Endothelial cell (in vitro differentiated cells): ENCODE data around the gene DCAF5. TPM values are rescaled to one million over a fixed set of nuclear protein-coding genes. Genes with fewer than 3 reads are reported as not detected.

Experiments used
- DNase-seq: peaks from one replicate; pipeline ENCODE4 v3.0.0; 2021; ENCODE audit warnings: low spot score
- H3K27ac Mint-ChIP-seq: one replicate; pipeline ENCODE4 v1.8.0; 2021; ENCODE audit warnings: mixed read lengths, inconsistent platforms; ENCODE audit not compliant: unreplicated experiment
- H3K27me3 Mint-ChIP-seq: one replicate; pipeline ENCODE4 v1.8.0; 2021; ENCODE audit warnings: mild to moderate bottlenecking, moderate library complexity, mixed read lengths, inconsistent platforms; ENCODE audit not compliant: unreplicated experiment
- H3K36me3 Mint-ChIP-seq: one replicate; pipeline ENCODE4 v1.8.0; 2021; ENCODE audit warnings: mild to moderate bottlenecking, low read depth, mixed read lengths, inconsistent platforms; ENCODE audit not compliant: unreplicated experiment
- H3K4me1 Mint-ChIP-seq: one replicate; pipeline ENCODE4 v1.8.0; 2021; ENCODE audit warnings: mild to moderate bottlenecking, mixed read lengths, inconsistent platforms; ENCODE audit not compliant: unreplicated experiment
- H3K4me3 Mint-ChIP-seq: one replicate; pipeline ENCODE4 v1.8.0; 2021; ENCODE audit warnings: mild to moderate bottlenecking, mixed read lengths, inconsistent platforms; ENCODE audit not compliant: unreplicated experiment
- H3K9me3 Mint-ChIP-seq: one replicate; pipeline ENCODE4 v1.8.0; 2021; ENCODE audit warnings: mixed read lengths, inconsistent platforms; ENCODE audit not compliant: unreplicated experiment
- total RNA-seq: library from RNA; stranded (reverse); fragmentation: NEBNext Ultra II Directional; extraction: Animal tissue kit (Norgen Biotek cat#: 25700); gene quantifications from one replicate; pipeline ENCODE4 v1.2.1, GENCODE V29; 2021; ENCODE audit not compliant: unreplicated experiment
- TF ChIP-seq, protein P1 (sequence below): fragments of 200-600 bp; sonication (generic); IDR thresholded peaks from one replicate; pipeline ENCODE4 v1.5.0; 2021; ENCODE audit warnings: antibody characterized with exemption; ENCODE audit not compliant: unreplicated experiment

DCAF5 gene
- total RNA-seq, 1 donor from 2014 or later = 72.0 TPM

DNA sequence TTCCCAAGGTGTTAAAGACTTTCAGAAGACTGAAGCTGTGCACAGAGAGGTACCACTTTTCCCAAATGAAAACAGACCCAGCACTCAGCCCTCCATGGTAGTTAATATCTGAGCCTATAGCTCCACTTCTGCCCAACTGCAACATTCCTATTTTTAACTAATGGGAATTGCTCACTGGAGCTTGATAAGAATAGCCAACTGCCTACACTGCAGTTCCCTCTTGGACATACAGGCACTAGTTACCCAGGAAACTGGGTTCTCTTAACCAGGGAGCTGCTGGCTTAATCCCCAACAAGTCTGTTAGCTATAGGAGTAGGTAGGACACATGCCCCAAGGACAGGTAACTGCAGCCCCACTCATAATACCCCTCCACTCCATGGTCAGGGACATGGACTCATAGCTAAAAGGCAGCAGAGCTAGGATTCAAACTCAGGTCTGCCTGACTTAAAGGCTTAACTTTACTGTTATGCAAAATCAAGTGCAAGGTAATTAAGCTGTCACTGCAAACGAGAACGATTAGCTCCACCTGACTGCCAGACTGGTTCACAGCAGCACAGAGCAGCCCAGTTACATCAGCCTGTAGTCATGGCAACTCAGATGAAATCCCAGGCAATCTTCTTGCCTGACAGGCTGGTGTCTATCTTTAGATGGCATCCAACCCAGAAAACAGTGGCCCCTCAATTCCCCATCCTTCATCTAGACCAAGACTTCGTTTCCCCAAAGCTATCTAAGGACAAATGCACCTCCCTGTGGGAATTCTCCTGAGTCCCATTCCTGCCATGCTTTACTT, 96.7 kb downstream of the DCAF5 start:
- no peaks in the 10 kb centered on the region for H3K9me3 Mint-ChIP-seq
- H3K4me3 Mint-ChIP-seq = no peak overlapping the region
- peaks cover 45% of the 10 kb centered on the region for H3K36me3 Mint-ChIP-seq
- H3K27me3 Mint-ChIP-seq = no peaks in the 10 kb centered on the region
- peaks cover 15% of the 10 kb centered on the region for H3K4me1 Mint-ChIP-seq
- no peak for DNase-seq
- peak overlapping the region; percentile 4 for H3K27ac Mint-ChIP-seq
- TF ChIP-seq, protein P1, sequence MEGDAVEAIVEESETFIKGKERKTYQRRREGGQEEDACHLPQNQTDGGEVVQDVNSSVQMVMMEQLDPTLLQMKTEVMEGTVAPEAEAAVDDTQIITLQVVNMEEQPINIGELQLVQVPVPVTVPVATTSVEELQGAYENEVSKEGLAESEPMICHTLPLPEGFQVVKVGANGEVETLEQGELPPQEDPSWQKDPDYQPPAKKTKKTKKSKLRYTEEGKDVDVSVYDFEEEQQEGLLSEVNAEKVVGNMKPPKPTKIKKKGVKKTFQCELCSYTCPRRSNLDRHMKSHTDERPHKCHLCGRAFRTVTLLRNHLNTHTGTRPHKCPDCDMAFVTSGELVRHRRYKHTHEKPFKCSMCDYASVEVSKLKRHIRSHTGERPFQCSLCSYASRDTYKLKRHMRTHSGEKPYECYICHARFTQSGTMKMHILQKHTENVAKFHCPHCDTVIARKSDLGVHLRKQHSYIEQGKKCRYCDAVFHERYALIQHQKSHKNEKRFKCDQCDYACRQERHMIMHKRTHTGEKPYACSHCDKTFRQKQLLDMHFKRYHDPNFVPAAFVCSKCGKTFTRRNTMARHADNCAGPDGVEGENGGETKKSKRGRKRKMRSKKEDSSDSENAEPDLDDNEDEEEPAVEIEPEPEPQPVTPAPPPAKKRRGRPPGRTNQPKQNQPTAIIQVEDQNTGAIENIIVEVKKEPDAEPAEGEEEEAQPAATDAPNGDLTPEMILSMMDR = no peak

- peak overlapping the region; percentile 36 for H3K27ac Mint-ChIP-seq
- H3K36me3 Mint-ChIP-seq = peaks cover 45% of the 10 kb centered on the region
- no peak for DNase-seq
- H3K4me3 Mint-ChIP-seq = no peak overlapping the region
- no peaks in the 10 kb centered on the region for H3K27me3 Mint-ChIP-seq
- TF ChIP-seq, protein P1 = no peak
- H3K9me3 Mint-ChIP-seq = no peaks in the 10 kb centered on the region
- peaks cover 25% of the 10 kb centered on the region for H3K4me1 Mint-ChIP-seq
These were observed 97.8 kb downstream of the DCAF5 start for GRCh38 chr14:69055125-69055524.

GRCh38 chr14:69054030-69054429, 98.9 kb downstream of the DCAF5 start:
- no peaks in the 10 kb centered on the region for H3K27me3 Mint-ChIP-seq
- H3K27ac Mint-ChIP-seq = no peak overlapping the region
- TF ChIP-seq, protein P1 = no peak
- no peaks in the 10 kb centered on the region for H3K9me3 Mint-ChIP-seq
- H3K4me3 Mint-ChIP-seq = no peak overlapping the region
- H3K4me1 Mint-ChIP-seq = peaks cover 34% of the 10 kb centered on the region
- H3K36me3 Mint-ChIP-seq = peaks cover 39% of the 10 kb centered on the region
- no peak for DNase-seq

DNA sequence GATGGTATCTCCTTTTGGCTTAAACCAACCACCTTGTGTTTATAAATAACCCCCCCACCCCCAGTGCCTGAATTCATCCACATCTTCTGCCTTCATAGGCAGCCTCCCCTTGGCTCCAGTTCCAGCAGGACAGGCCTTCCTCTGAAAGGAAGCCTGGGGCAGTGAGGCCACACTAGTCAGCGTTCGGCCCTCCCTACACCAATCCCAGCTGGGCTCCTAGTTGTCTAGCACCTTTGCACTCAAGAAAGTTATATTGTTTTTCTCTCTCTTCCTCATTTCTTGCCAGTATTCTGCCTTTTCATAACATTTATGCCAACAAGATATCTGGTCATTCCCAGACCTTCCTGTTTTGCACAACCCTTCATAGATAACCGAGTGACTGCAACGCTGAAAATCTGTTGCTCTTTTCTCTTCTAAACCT, 100.7 kb downstream of the DCAF5 start:
- Mint-ChIP-seq H3K4me1 (peaks cover 34% of the 10 kb centered on the region), H3K36me3 (peaks cover 34% of the 10 kb centered on the region), H3K9me3 (no peaks in the 10 kb centered on the region), H3K27me3 (no peaks in the 10 kb centered on the region), H3K27ac (peak overlapping the region; percentile 5), H3K4me3 (peak overlapping the region; percentile 13)
- no peak for DNase-seq
- TF ChIP-seq, protein P1 = no peak
